Neural cell (in vitro differentiated cells): Measurements from ENCODE around the gene EIF4G3. TPM values are rescaled to one million over a fixed set of nuclear protein-coding genes. Genes with fewer than 3 reads are reported as not detected.

ENCODE experiments used
- H2AFZ ChIP-seq: fragments of 200-600, 300-800 bp; sonication (generic), shearing (Covaris generic); 2 replicates; pipeline ENCODE4 v1.6.0; 2014; ENCODE audit warnings: low read depth, mild to moderate bottlenecking, antibody characterized with exemption, low read length, moderate library complexity
- H3F3A ChIP-seq: fragments of 200-600 bp; shearing (Covaris generic); 2 replicates; pipeline ENCODE4 v1.6.1; 2016; ENCODE audit warnings: mild to moderate bottlenecking, moderate library complexity, mixed read lengths, antibody characterized with exemption, low read length; ENCODE audit not compliant: insufficient read depth, poor library complexity, severe bottlenecking
- H3K27ac ChIP-seq: fragments of 200-600, 300-800 bp; sonication (generic), shearing (Covaris generic); 2 replicates; pipeline ENCODE4 v1.5.1; 2014; ENCODE audit warnings: mild to moderate bottlenecking, low read length, moderate library complexity
- H3K27me3 ChIP-seq: fragments of 300-800, 200-600 bp; sonication (generic), shearing (Covaris generic); 2 replicates; pipeline ENCODE4 v1.6.0; 2014; ENCODE audit warnings: mild to moderate bottlenecking, low read depth, low read length, moderate library complexity; ENCODE audit not compliant: insufficient read depth
- H3K36me3 ChIP-seq: fragments of 300-800, 200-600 bp; sonication (generic), shearing (Covaris generic); 2 replicates; pipeline ENCODE4 v1.5.1; 2014; ENCODE audit warnings: mild to moderate bottlenecking, antibody characterized with exemption, low read length, moderate library complexity; ENCODE audit not compliant: insufficient read depth
- H3K4me2 ChIP-seq: fragments of 300-800, 200-600 bp; sonication (generic), shearing (Covaris generic); 2 replicates; pipeline ENCODE4 v1.6.0; 2014; ENCODE audit warnings: mild to moderate bottlenecking, low read length
- H3K4me3 ChIP-seq: fragments of 300-800, 200-600 bp; sonication (generic), shearing (Covaris generic); 2 replicates; pipeline ENCODE4 v1.5.1; 2014; ENCODE audit warnings: mild to moderate bottlenecking, low read length, moderate library complexity
- H3K79me2 ChIP-seq: fragments of 200-600 bp; shearing (Covaris generic); replicated peaks from 2 replicates; pipeline ENCODE4 v1.6.0; 2014; ENCODE audit warnings: mild to moderate bottlenecking, low read length, moderate library complexity; ENCODE audit not compliant: insufficient read depth
- H3K9ac ChIP-seq: fragments of 300-800, 200-600 bp; sonication (generic), shearing (Covaris generic); 2 replicates; pipeline ENCODE4 v1.6.1; 2016; ENCODE audit warnings: mild to moderate bottlenecking, low read length, mixed read lengths
- H3K9me2 ChIP-seq: fragments of 200-600 bp; shearing (Covaris generic); 2 replicates; pipeline ENCODE4 v1.6.1; 2016; ENCODE audit warnings: mild to moderate bottlenecking, low read length, mixed read lengths; ENCODE audit not compliant: insufficient read depth
- H3K9me3 ChIP-seq: fragments of 200-600, 300-800 bp; sonication (generic), shearing (Covaris generic); 2 replicates; pipeline ENCODE4 v1.6.1; 2016; ENCODE audit warnings: mild to moderate bottlenecking, mixed run types, low read length, moderate library complexity, mixed read lengths
- H4K20me1 ChIP-seq: fragments of 200-600 bp; shearing (Covaris generic); 2 replicates; pipeline ENCODE4 v1.6.1; 2016; ENCODE audit warnings: mild to moderate bottlenecking, mixed run types; ENCODE audit not compliant: insufficient read depth
- CTCF ChIP-seq: fragments of 450-650 bp; IDR thresholded peaks from 2 replicates; pipeline ENCODE4 v1.5.1; 2014; ENCODE audit warnings: antibody characterized with exemption, mild to moderate bottlenecking, moderate library complexity; ENCODE audit not compliant: poor library complexity, severe bottlenecking
- EP300 ChIP-seq: fragments of 450-650 bp; conservative IDR thresholded peaks from 2 replicates; pipeline ENCODE4 v1.6.1; 2014; ENCODE audit warnings: antibody characterized with exemption, mild to moderate bottlenecking, moderate library complexity; ENCODE audit not compliant: poor library complexity, severe bottlenecking
- EZH2 ChIP-seq: fragments of 200-600, 300-800 bp; shearing (Covaris generic), sonication (generic); IDR thresholded peaks from 2 replicates; pipeline ENCODE4 v1.6.1; 2014; ENCODE audit warnings: antibody characterized with exemption, low read length, borderline replicate concordance, mild to moderate bottlenecking; ENCODE audit not compliant: insufficient read depth, poor library complexity, severe bottlenecking
- MXI1 ChIP-seq: fragments of 450-650 bp; conservative IDR thresholded peaks from 2 replicates; pipeline ENCODE4 v1.6.1; 2014; ENCODE audit warnings: antibody characterized with exemption, mild to moderate bottlenecking; ENCODE audit not compliant: poor library complexity, severe bottlenecking
- POLR2AphosphoS5 ChIP-seq: IDR thresholded peaks from 2 replicates; pipeline ENCODE4 v1.6.1; 2012
- RAD21 ChIP-seq: fragments of 450-650 bp; conservative IDR thresholded peaks from 2 replicates; pipeline ENCODE4 v1.6.1; 2014; ENCODE audit warnings: antibody characterized with exemption, mild to moderate bottlenecking, moderate library complexity
- REST ChIP-seq: IDR thresholded peaks from 2 replicates; pipeline ENCODE4 v1.6.1; 2012; ENCODE audit warnings: borderline replicate concordance
- SMC3 ChIP-seq: fragments of 450-650 bp; conservative IDR thresholded peaks from 2 replicates; pipeline ENCODE4 v1.6.1; 2014; ENCODE audit warnings: antibody characterized with exemption, mild to moderate bottlenecking, moderate library complexity; ENCODE audit not compliant: poor library complexity
- TAF1 ChIP-seq: IDR thresholded peaks from 2 replicates; pipeline ENCODE4 v1.6.1; 2012; ENCODE audit warnings: low read depth
- polyA plus RNA-seq: library from polyadenylated mRNA; depleted of rRNA; stranded (reverse); fragments of >200 nt; gene quantifications from 2 replicates; pipeline ENCODE4 v1.2.3, GENCODE V29; 2014

EIF4G3 gene
- polyA plus RNA-seq, 1 donor from 2014 or later = 56.9 TPM

DNA sequence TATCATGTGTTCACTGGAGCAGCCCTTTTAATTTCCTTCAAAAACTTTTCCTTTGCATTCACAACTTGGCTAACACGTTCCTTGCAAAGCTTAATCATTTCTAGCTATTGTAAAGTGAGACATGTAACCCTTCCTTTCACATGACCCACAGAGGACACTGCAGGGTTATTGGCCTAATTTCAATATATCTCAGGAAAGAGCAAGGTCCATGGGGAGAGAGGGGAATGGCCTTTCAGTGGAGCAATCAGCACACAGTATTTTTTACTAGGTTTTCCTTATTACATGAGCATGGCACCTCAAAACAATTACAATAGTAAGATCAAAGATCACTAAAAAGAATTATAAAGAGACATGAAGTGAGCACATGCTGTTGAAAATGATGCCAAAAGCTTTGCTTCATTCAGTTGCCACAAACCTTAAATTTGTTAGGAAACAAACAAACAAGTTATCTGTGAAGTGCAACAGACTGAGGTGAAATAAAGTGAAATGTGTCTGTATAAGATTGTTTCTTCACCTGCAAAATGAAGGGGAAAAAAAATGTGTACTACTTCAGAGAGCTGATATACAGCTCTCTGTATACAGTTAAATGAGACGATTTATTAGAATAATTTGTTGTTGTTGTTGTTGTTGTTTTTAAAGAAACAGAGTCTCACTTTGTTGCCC lies 61.5 kb downstream of the EIF4G3 start:
- H2AFZ ChIP-seq = no peak overlapping the region
- no peak overlapping the region for H3K9ac ChIP-seq
- no peaks in the 10 kb centered on the region for H4K20me1 ChIP-seq
- H3K36me3 ChIP-seq = no peaks in the 10 kb centered on the region
- H3K27me3 ChIP-seq = no peaks in the 10 kb centered on the region
- peaks cover 15% of the 10 kb centered on the region for H3K79me2 ChIP-seq
- H3K4me3 ChIP-seq = no peak overlapping the region
- H3K9me2 ChIP-seq = no peaks in the 10 kb centered on the region
- TF ChIP-seq EZH2 (no peak), MXI1 (no peak), RAD21 (no peak), REST (no peak), POLR2AphosphoS5 (no peak), SMC3 (no peak), EP300 (no peak), TAF1 (no peak), CTCF (no peak)
- H3F3A ChIP-seq = no peaks in the 10 kb centered on the region
- H3K4me2 ChIP-seq = no peak overlapping the region
- H3K9me3 ChIP-seq = no peaks in the 10 kb centered on the region
- no peak overlapping the region for H3K27ac ChIP-seq

GRCh38 chr1:21114431-21114830 lies 62.3 kb downstream of the EIF4G3 start:
- no peak overlapping the region for H3K27ac ChIP-seq
- H3K9me3 ChIP-seq = no peaks in the 10 kb centered on the region
- TF ChIP-seq EP300 = no peak
- TF ChIP-seq RAD21 = no peak
- TF ChIP-seq SMC3 = no peak
- no peak for TF ChIP-seq EZH2
- TF ChIP-seq TAF1 = no peak
- TF ChIP-seq POLR2AphosphoS5 = no peak
- no peak for TF ChIP-seq MXI1
- TF ChIP-seq REST = no peak
- TF ChIP-seq CTCF = no peak
- H3K27me3 ChIP-seq = no peaks in the 10 kb centered on the region
- H3K9ac ChIP-seq = no peak overlapping the region
- H3K4me2 ChIP-seq = no peak overlapping the region
- no peaks in the 10 kb centered on the region for H3K9me2 ChIP-seq
- H3K36me3 ChIP-seq = no peaks in the 10 kb centered on the region
- H3F3A ChIP-seq = no peaks in the 10 kb centered on the region
- H2AFZ ChIP-seq = no peak overlapping the region
- H3K79me2 ChIP-seq = peaks cover 9% of the 10 kb centered on the region
- H3K4me3 ChIP-seq = no peak overlapping the region
- H4K20me1 ChIP-seq = no peaks in the 10 kb centered on the region
